IPS DF 4.7 (cell line): ENCODE results near the gene DCP2.

Experiments
- DNase-seq: peaks from one replicate; pipeline ENCODE4 v3.0.0-alpha.2; 2013; ENCODE audit warnings: low spot score; ENCODE audit errors: extremely low read depth

Gene DCP2

GRCh38 chr5:113065626-113066025 is 89.0 kb downstream of the DCP2 start:
- DNase-seq = no peak

GRCh38 chr5:113067635-113068344 is 91.2 kb downstream of the DCP2 start:
- DNase-seq = no peak

DNA sequence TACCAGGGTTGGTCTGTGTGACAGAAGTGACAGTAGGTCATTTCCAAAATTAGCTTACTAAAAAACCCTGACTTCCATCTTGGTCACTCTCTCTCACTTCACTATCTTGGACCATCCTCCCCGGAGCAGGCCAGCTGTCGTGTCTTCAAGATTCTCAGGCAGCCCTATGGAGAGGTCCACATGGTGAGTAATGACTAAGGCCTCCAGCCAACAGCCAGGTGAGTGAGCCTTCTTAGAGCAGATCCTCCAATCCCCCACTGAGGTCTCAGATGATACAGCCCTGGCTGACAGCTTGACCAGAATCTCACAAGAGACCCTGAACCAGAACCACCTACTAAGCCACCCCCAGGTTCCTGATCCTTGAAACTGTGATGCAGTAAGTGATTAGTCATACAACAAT is 92.0 kb downstream of the DCP2 start:
- no peak for DNase-seq
